GM18909 (cell line): ENCODE measurements around the gene RAB11FIP4.

Source experiments
- ATAC-seq: cut with Tn5 transposase; IDR thresholded peaks from one replicate; pipeline ENCODE4 v1.9.1; 2021; ENCODE audit warnings: mild to moderate bottlenecking; ENCODE audit not compliant: unreplicated experiment, poor library complexity

RAB11FIP4 gene

DNA sequence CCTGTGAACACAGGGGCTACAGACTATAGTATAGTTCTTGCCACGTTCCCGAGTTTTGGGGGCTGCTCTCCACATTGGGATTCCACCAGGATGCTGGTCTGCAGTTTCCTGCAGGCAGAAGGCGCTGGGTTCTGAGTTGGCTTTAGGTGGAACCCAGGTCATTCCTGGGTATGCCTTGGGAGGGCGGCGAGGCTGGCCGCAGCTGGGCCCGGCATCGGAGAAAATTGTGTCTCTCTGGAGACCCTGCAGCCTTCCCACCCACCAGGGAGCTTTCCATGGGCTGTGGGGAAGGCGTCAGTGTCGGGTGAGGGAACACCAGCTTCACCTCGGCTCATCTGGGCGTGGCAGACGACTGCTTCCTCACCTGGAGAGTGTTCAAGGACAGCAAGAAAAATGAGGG lies 183.6 kb downstream of the RAB11FIP4 start:
- no peak for ATAC-seq

DNA sequence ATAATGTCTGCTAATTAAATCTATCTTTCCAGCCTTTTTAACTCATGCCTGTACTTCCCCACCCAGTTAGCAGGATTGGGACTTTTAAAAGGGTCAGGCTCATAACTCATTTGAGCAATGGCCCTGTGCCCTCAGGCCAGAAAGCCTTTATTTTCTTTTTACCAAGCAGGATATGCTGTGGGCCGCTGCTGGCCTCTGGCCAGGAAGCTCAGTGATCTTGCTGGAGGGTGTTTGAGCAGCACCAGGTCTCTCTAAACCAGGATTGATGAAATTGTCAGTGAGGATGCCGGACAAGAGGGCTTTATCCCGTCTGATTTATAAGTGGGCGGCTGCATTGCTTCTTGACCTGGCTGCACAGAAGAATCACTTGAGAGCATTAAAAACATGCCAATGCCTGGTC lies 187.8 kb downstream of the RAB11FIP4 start:
- no peak for ATAC-seq

DNA sequence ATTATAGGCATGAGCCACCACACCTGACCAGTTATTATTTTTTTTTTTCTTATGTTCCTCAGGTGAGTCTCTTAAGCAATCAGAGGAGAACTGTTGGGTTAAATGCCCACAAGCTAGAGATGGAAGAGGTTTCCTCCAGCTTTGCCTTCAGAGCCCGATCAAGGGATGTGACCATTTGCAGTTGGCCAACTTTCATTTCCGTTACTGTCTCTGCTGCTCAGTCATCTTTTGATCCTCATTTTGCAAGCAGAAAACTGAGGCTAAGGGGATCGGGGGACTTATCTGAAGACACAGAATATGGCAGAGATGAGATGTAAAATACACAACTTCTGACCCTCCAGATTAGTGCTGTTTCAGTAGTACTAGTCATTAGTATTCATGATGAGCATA lies 188.8 kb downstream of the RAB11FIP4 start:
- ATAC-seq: no peak

DNA sequence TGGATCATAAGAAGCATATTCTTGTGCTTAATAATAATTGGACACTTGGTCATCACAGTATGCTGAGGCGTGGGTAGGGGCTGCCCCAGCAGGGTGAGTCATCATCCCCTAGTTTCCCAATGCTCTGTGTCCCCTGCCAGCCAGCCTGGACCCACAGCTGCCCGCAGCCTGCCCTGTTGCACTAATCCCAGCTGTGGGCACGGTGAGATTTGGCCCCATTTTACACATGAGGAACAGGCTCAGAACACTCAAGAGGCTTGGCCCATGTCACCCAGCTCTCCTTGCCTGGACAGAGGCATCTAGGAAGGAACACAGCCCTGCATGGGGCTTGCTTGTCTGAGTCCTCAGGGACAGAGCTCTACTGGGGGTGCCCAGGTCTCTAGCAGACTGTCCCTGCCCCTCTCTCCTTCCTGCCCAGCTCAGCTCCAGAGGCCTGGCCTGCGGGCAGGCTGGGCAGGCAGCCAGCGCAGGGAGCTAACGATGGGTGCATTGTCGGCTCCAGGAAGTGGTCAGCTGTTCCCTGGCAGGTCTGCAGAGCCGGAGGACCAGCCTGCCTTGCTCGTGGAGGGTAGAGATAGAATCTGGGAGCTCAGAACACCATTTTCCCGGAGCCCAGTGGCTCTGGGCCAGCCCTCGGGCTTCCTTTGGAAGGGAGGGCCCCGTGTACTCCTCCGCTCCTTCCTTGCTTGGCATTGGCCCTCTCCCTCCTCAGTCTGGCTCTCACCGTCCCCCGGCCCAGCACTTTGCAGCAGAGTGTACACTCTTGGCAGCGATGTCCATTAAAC lies 189.4 kb downstream of the RAB11FIP4 start:
- no peak for ATAC-seq

DNA sequence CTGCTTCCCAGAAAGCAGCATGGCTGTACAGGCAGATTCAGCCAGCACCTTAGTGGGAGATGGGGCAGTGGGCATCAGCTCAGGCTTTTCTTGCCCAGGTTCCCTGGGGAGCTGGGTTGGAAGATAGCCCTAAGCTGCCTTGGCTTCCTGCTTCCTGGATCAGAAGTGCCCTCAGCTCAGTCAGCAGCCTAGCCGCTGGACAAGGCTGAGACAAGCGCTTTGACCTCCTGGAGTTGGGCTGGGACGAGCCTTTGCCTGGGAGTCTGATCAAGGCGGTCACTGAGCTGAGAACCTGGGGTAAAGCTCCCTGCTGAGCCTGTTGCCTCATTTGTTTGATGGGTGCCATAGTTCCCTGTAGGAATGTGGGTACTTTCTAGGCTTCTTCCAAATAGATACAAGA lies 190.0 kb downstream of the RAB11FIP4 start:
- no peak for ATAC-seq

DNA sequence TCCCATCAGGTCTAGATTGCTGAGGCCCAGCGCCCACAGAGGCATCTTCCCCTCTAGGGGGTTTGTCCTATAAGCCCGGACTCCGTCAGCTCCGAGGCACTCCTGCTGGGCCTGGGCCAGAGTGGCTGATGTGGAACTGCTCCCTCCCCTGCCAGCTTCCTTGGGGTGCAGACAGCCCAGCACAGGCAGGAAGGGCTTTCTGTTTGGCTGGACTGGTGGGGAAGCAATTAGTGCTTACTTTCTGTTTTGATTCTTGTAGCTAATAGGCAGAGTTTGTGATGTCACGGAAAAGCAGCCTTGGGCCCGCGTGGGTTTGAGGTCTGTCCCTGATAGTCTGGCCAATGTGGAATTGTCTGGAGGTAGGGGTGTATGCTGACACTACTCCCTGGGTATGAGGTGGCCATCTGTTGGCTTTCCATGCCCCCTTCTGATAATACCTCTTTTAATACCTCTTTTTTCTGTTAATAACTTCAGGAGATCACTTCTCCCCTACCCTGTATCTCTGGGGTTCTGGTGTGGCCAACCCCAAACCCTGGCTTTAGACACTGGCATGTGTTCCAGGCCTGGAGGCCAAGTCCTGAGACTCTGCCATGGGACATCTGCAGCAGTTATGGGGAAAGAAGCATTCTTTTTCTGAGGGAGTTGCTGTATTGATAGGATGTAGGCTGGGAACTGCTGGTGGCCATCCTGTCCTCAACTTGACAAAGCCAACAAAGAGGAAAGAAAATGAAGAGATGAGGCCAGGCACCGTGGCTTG lies 190.9 kb downstream of the RAB11FIP4 start:
- ATAC-seq: no peak

DNA sequence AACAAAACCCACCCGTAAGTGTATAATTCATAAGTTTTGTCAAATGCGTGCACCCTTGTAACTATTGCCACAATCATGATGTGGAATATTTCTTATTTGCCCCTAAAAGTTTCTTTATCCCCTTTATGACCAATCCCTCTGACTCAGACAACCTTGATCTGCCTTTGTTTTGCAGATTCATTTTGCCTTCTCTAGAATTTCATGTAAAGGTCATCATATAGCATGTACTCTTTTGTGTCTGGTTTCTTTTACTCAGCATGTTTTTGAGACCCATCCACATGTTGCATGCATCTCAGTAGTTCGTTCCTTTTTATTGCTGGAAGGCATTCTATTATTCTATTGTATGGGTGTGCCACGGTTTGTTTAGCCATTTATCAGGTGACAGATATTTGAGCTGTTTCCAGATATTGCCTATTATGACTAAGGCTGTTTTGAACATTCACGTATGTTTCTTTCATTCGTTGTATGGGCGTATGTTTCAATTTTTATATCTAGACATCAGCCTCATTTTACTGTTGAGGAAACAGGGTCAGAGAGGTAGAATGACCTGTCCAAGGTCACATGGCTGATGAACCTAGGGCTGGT lies 192.4 kb downstream of the RAB11FIP4 start:
- ATAC-seq: no peak

DNA sequence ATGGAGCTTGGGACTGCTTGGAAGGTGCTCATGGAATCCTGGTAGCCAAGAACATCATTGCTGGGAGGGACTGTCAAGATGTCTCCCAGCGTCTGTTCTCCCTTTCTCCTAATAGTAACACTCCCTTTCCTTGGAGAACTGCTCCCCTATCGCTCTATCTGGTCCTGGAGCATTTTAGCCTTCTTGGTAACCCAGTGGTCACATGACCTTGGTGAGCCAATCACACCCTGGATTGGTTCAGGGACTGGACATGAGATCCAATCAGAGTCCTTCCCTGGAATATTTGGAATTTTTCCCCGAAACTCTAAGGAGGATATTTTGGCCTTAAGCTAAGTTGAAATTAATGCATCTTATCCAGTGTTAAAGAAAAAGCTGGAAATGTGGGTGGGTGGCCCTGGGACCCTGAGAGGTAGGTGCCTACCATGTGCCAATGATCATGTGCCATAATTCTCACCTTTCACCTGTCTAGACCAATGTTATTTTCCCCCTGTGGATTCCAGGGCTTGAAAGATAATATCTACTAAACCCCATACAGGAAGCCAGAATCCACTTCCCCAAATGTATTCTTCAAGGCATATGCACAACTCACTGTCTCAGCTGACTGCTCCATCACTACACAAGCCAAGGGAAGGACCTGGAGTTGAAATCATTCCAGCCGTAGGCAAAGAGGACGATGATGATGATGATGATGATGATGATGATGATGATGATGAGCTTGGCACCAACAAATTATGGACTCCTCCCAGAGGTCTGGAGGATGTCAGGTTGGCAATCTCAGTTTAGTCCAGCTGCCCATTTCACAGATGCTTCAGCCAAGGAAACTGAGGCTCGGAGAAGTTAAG lies 193.2 kb downstream of the RAB11FIP4 start:
- no peak for ATAC-seq

DNA sequence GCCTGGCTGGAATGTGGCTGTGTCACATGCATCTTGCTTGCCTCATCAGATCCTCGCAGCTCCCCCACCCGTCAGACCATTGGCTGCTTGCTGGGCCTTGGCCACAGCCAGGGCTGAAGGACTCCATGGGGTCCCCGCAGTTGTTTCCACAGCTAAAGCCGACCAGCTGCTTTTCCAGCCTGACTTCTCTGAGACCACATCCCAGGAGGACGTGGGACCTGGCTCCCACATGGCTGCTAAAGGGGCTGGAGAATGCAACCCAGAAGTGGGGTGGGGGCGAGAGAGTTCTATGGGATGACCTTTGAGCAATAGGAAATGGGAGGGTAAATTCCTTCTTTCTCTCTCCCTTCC lies 193.8 kb downstream of the RAB11FIP4 start:
- no peak for ATAC-seq

DNA sequence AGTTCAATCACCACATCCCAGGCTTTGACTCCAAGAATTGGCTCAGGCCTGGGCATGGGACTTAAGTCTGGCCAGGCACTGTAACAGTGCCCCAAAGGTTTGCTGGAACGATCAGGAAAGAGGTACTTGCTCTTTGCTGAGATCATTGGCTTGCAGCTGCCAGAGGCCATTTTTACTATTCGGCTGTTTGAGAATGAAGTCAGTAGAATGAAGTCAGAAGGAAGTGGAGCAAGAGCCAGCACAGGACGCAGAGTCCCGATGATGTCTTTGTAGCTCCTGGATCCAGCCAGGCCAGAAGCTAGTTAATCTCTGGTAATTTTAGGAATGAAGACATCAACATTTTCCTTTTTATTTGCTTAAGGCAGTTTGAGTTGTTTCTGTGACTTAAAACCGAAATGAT lies 195.5 kb downstream of the RAB11FIP4 start:
- no peak for ATAC-seq

DNA sequence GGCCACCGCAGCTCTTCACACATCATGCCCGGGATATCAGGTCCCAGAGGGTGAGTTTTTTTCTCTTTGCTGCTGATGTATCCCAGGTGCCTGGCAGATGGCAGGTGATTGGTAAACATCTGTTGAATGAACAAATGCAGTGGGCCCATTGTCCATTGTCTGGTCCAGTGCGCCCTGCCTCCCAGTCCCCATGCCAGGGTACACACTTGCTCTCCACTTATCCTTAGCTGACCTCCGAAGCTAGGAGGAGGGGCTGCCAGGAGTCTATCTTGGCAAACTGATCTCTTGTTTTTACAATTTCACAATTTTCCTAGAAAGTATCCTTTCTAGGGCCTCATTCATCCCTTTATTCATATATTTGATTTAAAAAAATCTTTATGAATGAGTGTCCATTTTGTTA lies 196.0 kb downstream of the RAB11FIP4 start:
- ATAC-seq: no peak
